Activated effector memory CD4-positive, alpha-beta T cell treated with anti-CD3 and anti-CD28 coated beads, Interleukin-2, amount 50 U/mL, for 16 hours (primary cell): ENCODE data around the gene FNDC11.

ENCODE experiments used
- DNase-seq: peaks from one replicate; pipeline ENCODE4 v3.0.0-alpha.2; 2020

The FNDC11 gene

GRCh38 chr20:63554361-63555278, 661 bp downstream of the FNDC11 start:
- no peak for DNase-seq

GRCh38 chr20:63555661-63556381, 1.9 kb downstream of the FNDC11 start:
- no peak for DNase-seq

- no peak for DNase-seq
Observed at GRCh38 chr20:63556873-63557478, 3.0 kb downstream of the FNDC11 start.

GRCh38 chr20:63557481-63557891, 3.5 kb downstream of the FNDC11 start:
- DNase-seq, result no peak

GRCh38 chr20:63558804-63559484, 5.0 kb downstream of the FNDC11 start:
- no peak for DNase-seq

GRCh38 chr20:63559485-63560332, 5.8 kb downstream of the FNDC11 start:
- DNase-seq, result peak; percentile 78

GRCh38 chr20:63560333-63560805, 6.4 kb downstream of the FNDC11 start:
- no peak for DNase-seq

GRCh38 chr20:63560856-63561609, 7.1 kb downstream of the FNDC11 start:
- DNase-seq, result no peak

GRCh38 chr20:63561624-63562396, 7.9 kb downstream of the FNDC11 start:
- DNase-seq, result no peak

GRCh38 chr20:63562461-63563224, 8.7 kb downstream of the FNDC11 start:
- no peak for DNase-seq

GRCh38 chr20:63563225-63563935, 9.4 kb downstream of the FNDC11 start:
- DNase-seq, result no peak

GRCh38 chr20:63564036-63564810, 10.3 kb downstream of the FNDC11 start:
- DNase-seq, result no peak

GRCh38 chr20:63565021-63565698, 11.2 kb downstream of the FNDC11 start:
- DNase-seq, result no peak

- no peak for DNase-seq
Observed at GRCh38 chr20:63565699-63566335, 11.9 kb downstream of the FNDC11 start.

- DNase-seq, result no peak
Observed at GRCh38 chr20:63566395-63567135, 12.6 kb downstream of the FNDC11 start.

GRCh38 chr20:63567136-63567385, 13.1 kb downstream of the FNDC11 start:
- no peak for DNase-seq
